NCI-H1417 (cell line): Measurements from ENCODE around the gene ZBTB12.
"Not testable (repeated sequence)": the region's sequence is repeated elsewhere in the genome, so short reads cannot be mapped to it uniquely, and the experiment has no call there.

Source experiments
- DNase-seq, 3 experiments: peaks; one replicate each; lab custom pipeline; 2025; lab: John Stamatoyannopoulos, UW

ZBTB12 gene

DNA sequence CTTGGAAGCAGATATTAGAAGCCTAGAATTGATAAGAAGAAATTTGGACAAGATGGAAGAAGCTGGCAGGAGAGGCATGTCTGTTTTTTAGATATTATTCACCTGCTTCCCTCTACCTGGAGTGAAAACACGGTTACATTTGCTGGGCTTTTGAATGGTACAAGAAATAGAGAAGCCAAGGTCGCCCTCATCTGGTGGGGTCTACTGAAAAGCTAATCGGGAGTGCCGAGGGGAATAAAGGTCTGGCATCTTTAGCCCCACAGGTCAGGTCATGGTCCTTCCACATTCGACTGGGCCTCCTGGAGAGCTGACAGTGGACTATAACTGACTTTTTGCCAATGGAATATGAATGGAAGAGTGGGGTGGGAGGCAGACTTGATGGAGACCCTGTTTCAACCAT lies 21.1 kb upstream of the ZBTB12 start:
- DNase-seq = peak in 1 of 3 experiments; percentile 29

DNA sequence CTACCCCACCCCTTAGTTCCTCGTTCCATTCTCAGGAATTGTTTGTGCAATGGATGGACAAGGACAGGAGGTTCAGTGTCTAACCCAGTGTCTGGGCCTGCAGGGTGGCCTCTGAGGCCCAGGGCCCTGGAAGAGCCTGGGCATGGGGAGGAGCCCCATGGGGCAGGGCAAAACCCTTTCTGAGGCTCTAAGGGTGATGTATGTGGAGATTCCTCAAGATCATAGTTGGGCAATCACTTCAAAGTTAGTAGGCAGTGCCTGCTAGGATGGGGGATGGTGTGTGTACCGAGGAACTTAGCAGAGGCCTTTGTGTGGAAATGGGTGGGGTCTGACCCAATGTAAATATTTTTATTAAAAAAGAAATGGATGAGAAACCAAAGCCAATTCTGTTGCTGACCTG lies 18.9 kb upstream of the ZBTB12 start:
- DNase-seq = no peak

- no peak for DNase-seq
These were observed 17.9 kb upstream of the ZBTB12 start for GRCh38 chr6:31919624-31920303.

DNA sequence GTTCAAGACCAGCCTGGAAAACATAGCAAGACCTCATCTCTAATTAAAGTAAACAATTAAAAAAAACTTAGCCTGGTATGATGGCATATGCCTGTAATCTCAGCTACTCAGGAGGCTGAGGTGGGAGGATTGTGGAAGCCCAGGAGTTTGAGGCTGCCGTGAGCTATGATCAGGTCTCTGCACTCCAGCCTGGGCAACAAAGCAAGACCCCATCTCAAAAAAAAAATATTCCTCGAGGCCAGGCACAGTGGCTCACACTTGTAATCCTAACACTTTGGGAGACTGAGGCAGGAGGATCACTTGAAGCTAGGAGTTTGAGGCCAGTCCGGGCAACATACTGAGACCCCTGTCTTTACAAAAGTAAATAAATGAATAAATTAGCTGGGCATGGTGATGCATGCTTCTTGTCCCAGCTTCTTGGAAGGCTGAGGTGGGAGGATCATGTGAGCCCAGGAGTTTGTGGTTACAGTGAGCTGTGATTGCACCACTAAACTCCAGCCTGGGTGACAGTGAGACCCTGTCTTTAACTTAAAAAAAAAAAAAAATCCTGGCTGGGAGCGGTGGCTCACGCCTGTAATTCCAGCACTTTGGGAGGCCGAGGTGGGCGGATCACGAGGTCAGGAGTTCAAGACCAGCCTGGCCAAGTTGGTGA lies 16.3 kb upstream of the ZBTB12 start:
- DNase-seq = no peak

DNA sequence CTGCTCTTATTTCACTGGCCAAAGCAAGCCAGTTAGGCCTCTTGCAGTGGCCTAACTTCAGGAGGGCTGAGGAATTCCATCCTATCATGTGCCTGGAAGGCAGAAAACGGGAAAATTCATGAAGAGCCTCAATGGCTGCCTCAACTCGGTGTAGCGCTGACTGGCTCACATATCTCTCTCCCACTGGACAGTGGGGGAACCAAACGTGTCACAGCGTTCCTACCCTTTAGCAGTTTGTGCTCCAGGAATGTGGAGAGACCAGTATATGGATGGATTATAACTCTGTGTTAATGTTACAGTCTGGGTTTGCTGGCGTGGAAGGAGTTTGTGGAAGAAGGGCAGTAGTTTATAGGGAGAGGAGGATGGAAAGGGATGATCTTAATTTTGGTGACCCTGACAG lies 13.9 kb upstream of the ZBTB12 start:
- no peak for DNase-seq

GRCh38 chr6:31915351-31915750 lies 13.5 kb upstream of the ZBTB12 start:
- DNase-seq = no peak

DNA sequence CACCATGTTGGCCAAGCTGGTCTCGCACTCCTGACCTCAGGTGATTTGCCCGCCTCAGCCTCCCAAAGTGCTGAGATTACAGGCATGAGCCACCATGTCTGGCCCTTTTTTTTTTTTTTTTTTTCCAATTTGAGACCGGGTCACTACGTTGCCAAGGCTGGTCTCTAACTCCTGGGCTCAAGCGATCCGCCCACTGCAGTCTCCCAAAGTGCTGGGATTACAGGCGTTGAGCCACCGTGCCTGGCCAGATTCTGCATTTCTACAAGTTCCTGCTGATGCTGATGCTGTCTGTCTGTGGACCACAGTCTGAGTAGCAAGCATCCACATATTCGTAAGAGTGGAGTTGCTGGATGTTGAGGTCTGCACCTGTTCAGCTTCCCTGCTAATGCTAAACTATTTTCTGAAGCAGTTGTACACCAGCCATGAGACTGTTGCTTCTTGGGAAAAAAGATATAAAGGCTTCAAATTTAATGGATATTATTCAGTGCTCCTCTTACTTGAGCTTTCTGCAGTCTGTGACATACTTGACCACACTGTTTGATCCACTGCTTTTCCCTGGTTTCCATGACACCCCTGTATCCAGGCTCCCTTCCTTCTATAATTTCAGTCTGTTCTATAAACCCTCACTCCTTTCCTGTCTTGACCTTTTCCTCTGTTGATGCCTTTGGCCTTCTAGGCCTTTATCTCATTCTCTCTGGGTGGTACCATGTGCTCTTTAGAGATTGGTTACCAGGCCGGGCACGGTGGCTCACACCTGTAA lies 10.1 kb upstream of the ZBTB12 start:
- no peak for DNase-seq

- not testable (repeated sequence) for DNase-seq
These were observed 7.4 kb upstream of the ZBTB12 start for GRCh38 chr6:31909298-31909697.

DNA sequence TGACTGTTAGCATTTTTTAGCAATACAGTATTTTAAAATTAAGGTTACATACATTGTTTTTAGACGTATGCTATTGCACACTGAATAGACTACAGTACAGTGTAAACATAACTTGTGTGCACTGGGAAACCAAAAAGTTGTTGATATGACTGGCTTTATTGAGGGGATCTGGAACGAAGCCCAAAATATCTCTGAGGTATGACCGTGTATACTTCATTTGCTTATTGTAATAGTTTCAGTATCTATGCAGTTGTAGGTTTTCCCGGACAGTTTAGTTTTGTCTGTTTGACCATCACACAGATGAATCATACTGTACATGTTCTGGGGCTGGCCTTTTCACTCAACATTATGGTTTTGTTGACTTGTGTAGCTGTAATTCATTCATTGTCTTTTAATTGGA lies 6.9 kb upstream of the ZBTB12 start:
- DNase-seq = peak in 1 of 3 experiments; percentile 6

DNA sequence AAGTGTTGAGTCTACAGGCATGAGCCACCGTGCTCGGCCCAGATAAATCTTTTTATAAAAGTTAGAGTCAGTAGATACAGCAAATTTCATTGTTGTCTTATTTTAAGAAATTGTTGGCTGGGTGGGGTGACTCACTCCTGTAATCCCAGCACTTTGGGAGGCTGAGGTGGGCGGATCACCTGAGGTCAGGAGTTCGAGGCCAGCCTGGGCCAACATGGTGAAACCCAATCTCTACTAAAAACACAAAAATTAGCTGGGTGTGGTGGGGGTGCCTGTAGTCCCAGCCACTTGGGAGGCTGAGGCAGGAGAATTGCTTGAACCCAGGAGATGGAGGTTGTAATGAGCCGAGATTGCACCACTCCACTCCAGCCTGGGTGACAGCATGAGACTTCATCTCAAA lies 6.4 kb upstream of the ZBTB12 start:
- DNase-seq = not testable (repeated sequence)

DNA sequence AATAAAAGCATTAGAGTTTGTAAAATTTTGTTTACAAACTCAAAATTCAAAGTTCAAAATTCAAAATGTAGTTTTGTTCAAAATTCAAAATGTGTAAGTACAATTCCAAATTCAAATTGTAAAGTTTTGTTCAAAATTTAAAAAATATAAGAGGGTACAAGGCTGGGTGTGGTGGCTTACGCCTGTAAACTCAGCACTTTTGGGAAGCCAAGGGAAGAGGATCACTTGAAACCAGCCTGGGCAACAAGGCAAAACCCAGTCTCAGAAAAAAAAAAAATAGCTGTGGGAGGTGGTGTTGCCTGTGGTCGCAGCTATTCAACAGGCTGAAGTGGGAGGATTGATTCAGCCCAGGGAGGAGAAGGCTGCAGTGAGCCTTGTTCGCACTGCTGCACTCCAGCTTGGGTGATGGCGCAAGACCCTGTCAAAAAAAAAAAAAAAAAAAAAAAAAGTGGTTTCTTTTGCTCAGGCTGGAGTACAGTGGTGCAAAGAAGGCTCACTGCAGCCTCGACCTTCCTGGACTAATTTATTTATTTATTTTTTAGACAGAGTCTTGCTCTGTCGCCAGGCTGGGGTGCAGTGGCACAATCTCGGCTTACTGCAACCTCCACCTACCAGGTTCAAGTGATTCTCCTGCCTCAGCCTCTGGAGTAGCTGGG lies 5.4 kb upstream of the ZBTB12 start:
- DNase-seq = no peak

DNA sequence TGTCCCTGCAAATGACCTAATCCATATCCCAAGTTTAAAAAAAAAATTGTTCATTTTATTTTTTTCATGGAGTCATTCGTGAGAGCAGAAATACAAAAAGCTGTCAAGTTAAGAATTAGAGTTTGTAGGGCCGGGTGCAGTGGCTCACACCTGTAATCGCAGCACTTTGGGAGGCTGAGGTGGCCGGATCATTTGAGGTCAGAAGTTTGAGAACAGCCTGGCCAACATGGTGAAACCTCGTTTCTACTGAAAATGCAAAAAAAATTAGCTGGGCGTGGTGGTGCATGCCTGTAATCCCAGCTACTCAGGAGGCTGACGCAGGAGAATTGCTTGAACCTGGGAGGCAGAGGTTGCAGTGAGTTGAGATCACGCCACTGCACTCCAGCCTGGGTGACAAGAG lies 4.8 kb upstream of the ZBTB12 start:
- not testable (repeated sequence) for DNase-seq

DNA sequence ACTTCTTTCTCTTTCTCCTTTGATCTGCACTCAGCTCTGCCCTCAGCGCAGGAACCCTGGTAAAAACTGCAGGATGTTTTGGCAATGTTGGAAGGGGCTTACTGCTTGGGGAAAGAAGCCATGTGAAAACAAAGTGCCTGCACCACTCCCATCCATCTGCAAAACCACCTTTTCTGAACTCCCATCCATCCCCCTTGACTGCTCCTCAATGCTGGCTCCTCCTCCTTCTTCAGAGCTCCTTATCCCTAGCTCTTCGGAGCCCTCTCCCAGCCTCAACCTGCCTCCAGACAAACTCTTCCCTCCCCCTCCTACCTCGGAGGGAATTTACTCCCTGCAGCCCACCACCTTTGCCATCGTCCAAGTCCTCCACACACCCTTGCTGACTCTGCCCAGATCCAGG lies 4.2 kb upstream of the ZBTB12 start:
- no peak for DNase-seq

DNA sequence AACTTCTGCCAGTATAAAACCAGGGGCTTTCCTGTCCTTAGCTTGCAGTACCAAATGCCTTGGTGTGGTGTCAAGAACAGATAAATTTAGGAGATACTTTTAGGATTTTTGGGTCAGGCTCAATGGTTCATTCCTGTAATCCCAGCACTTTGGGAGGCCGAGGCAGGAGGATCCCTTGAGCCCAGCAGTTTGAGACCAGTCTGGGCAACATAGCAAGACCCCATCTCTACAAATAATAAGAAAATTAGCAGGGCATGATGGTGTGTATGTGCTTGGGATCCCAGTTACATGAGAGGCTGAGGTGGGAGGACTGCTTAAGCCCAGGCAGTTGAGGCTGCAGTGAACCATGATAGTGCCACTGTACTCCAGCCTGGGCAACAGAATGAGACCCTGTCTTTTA lies 3.2 kb upstream of the ZBTB12 start:
- no peak for DNase-seq

DNA sequence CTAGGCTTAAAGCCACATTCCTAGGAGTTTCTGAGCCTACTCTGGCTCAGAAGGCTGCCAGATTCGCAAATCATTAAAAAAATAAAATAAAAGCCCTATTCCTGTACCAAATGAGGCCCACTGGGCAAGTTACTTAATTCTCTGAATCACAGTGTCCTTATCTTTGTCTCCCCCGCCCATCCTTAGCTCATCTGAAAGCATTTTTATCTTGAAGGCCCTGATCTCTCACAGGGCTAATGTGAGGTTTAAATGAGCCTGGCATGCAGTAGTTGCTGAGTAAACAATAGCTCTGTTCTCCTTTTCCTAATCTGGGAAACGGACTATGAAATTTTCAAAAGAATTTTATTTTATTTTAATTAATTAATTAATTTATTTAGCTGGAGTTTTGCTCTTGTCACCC lies 2.1 kb upstream of the ZBTB12 start:
- no peak for DNase-seq

GRCh38 chr6:31901415-31901952 lies 402 bp downstream of the ZBTB12 start:
- DNase-seq = peak; percentile 52 to 71 (median 66)

GRCh38 chr6:31900917-31901414 lies 920 bp downstream of the ZBTB12 start:
- peak in 1 of 3 experiments; percentile 59 for DNase-seq

- DNase-seq = no peak
These were observed 1.8 kb downstream of the ZBTB12 start for GRCh38 chr6:31899882-31900722.

GRCh38 chr6:31899215-31899614 lies 2.7 kb downstream of the ZBTB12 start:
- DNase-seq = no peak

DNA sequence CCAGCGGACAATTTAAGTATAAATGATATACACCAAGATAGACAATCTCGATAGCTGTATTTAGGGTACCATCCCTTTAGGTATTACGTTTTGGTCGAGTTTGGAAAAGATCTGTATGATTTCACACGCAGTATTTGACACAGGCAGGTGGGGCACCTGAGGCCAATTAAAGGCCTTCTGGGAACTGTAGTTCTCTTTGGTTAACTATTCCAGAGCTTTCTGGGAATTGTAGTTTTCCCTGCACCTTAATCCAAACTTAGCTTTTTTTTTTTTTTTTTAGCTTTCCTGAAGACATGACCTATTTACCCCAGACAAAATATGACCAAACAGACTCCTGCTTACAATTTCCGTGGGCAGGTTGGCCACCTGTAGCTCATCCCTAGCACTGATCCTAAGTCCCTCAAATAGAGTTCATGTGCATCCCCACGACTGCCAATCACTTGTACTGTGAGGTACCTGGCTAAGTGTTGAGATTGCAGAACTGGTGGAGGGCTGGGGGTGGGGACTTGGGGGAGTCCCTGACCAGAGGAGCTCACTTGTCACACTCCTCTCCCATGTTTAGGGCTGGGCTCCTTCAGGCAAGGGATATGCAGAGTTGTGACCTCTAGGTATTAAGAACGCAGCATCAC lies 3.4 kb downstream of the ZBTB12 start:
- peak; percentile 59 to 79 (median 75) for DNase-seq
